ENCODE data around the gene MRC2. TPM values are rescaled to one million over a fixed set of nuclear protein-coding genes. Genes with fewer than 3 reads are reported as not detected.

The MRC2 gene
- total RNA-seq, result 641 and 900 TPM in 2 replicates

GRCh38 chr17:62627219-62627903 lies at the start of gene MRC2:
Gene MRC2, plus strand, starts transcription at chr17:62627670. Its CDS starts 133 bp downstream, at chr17:62627803.

Other genes with a start within 250 kb of the MRC2 start
- not detected in 2 replicates for gene EFCAB3, start 247.1 kb upstream of the MRC2 start, total RNA-seq
- 16.4 and 18.2 TPM in 2 replicates for gene METTL2A, start 203.8 kb upstream of the MRC2 start, total RNA-seq
- 51.7 and 55.7 TPM in 2 replicates for gene TLK2, start 148.8 kb upstream of the MRC2 start, total RNA-seq
- under 0.01 and 0.03 TPM in 2 replicates for gene MARCHF10, start 180.6 kb downstream of the MRC2 start, total RNA-seq

Measured in smooth muscle cell of the pulmonary artery (primary cell).